AG04450 (cell line): ENCODE results near the gene SOWAHA. TPM values are rescaled to one million over a fixed set of nuclear protein-coding genes. Genes with fewer than 3 reads are reported as not detected.

Experiments
- CTCF ChIA-PET: fragments of 300-600, 350-600 bp; formaldehyde crosslinking; extraction: SDS; loops from one replicate; lab custom pipeline; 2022; ENCODE audit warnings: antibody characterized with exemption, inconsistent platforms; lab: Charles Lee
- POLR2A ChIA-PET: fragments of 350-600 bp; formaldehyde crosslinking; extraction: SDS; loops from one replicate; lab custom pipeline; 2021; ENCODE audit warnings: antibody characterized with exemption, inconsistent platforms; lab: Yijun Ruan, JAX
- DNase-seq: peaks from one replicate; pipeline ENCODE4 v3.0.0-alpha.2; 2011; ENCODE audit warnings: low read depth, low spot score
- H3K27ac ChIP-seq: one replicate; pipeline ENCODE4 v1.5.1; 2012; ENCODE audit warnings: low read depth, low read length, control low read depth
- H3K27me3 ChIP-seq: one replicate; pipeline ENCODE4 v1.6.0; 2012; ENCODE audit warnings: low read length; ENCODE audit not compliant: control insufficient read depth, insufficient read depth
- H3K4me3 ChIP-seq: 2 replicates; pipeline ENCODE4 v1.5.1; 2011; ENCODE audit warnings: mild to moderate bottlenecking, low read depth, low read length, control low read depth
- H3K9me3 ChIP-seq: 2 replicates; pipeline ENCODE4 v1.5.1; 2012; ENCODE audit warnings: low read length; ENCODE audit not compliant: control insufficient read depth, insufficient read depth
- polyA plus RNA-seq: library from polyadenylated mRNA; depleted of rRNA; stranded (reverse); fragments of >200 nt; gene quantifications from 2 replicates; pipeline ENCODE4 v1.2.3, GENCODE V29; 2011
- TF ChIP-seq, protein P1 (sequence below): IDR thresholded peaks from 2 replicates; pipeline ENCODE4 v1.5.1; 2011; ENCODE audit warnings: low read depth, low read length, control low read depth, inconsistent platforms

SOWAHA gene
- polyA plus RNA-seq, 1 experiment: not detected

DNA sequence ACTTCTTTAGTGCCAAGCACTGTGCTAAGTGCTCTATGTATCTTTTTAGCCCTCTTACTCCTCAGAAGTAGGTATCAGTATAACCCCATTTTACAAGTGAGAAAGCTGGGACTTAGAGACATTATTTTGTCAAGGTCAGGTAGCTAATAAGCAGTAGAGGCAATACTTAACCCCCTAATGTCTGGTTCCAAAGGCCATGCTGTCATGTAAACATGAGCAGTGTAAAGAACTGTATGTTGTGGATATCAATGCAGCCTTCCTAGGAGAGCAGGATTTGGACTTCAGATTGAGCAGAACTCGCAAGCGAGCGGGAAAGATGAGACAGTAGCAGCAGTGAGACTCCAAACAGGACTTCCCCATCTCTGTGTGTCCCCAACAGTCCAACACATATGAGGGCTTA lies 21.0 kb downstream of the SOWAHA start:
- no peaks in the 10 kb centered on the region for H3K9me3 ChIP-seq
- TF ChIP-seq, protein P1, sequence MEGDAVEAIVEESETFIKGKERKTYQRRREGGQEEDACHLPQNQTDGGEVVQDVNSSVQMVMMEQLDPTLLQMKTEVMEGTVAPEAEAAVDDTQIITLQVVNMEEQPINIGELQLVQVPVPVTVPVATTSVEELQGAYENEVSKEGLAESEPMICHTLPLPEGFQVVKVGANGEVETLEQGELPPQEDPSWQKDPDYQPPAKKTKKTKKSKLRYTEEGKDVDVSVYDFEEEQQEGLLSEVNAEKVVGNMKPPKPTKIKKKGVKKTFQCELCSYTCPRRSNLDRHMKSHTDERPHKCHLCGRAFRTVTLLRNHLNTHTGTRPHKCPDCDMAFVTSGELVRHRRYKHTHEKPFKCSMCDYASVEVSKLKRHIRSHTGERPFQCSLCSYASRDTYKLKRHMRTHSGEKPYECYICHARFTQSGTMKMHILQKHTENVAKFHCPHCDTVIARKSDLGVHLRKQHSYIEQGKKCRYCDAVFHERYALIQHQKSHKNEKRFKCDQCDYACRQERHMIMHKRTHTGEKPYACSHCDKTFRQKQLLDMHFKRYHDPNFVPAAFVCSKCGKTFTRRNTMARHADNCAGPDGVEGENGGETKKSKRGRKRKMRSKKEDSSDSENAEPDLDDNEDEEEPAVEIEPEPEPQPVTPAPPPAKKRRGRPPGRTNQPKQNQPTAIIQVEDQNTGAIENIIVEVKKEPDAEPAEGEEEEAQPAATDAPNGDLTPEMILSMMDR: no peak
- H3K27me3 ChIP-seq: no peaks in the 10 kb centered on the region
- ChIA-PET CTCF (interaction anchor here (1.4 to 2.1 kb wide), 2 partner anchors 14 to 49 kb away, joined by 6 to 11 read pairs; no protein-coding TSS in a partner anchor), POLR2A (interaction anchor here (0.7 kb wide), 1 partner anchor 48 kb away, joined by 3 read pairs; no protein-coding TSS in a partner anchor)
- no peak overlapping the region for H3K27ac ChIP-seq
- DNase-seq: no peak
- H3K4me3 ChIP-seq: no peak overlapping the region

DNA sequence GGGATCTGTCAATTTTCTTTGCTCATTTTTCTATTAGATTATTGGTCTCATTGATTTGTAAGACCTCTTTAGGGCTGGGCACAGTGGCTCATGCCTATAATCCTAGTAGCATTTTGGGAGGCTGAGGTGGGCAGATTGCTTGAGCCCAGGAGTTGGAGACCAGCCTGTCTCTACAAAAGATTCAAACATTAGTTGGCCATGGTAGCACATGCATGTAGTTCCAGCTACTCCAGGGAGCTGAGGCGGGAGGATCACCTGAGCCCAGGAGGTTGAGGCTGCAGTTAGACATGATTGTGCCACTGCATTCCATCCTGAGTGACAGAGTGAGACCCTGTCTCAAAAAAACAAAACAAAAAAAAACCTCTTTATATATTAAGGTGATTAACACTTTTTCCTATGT lies 23.8 kb downstream of the SOWAHA start:
- TF ChIP-seq, protein P1: no peak
- ChIA-PET POLR2A (interaction anchor here (1.3 kb wide), 1 partner anchor 29 kb away, joined by 3 read pairs; the partner anchor contains the start of genes GDF9 and UQCRQ), CTCF (no interaction called here)
- Histone ChIP-seq H3K27ac (no peak overlapping the region), H3K9me3 (no peaks in the 10 kb centered on the region), H3K27me3 (no peaks in the 10 kb centered on the region), H3K4me3 (no peak overlapping the region)
- no peak for DNase-seq

DNA sequence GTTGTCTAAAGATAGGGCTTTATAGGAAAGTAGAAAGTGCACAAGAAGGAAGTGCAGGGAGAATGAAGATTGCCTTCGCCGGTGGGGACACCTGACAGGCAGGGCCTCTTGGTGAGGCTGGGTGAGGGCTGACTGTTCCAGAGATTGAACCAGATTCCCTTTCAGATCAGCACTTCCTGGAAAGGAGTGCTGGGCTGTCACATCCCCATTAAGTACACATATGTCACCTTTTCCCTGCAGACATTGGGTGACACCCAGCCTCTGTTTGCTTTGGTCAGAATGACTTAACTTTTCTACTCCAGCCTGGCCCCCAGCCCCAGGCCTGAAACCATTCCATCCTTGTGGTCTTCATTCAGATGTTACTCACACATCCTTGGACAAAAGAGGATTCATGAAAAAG lies 24.8 kb downstream of the SOWAHA start:
- POLR2A ChIA-PET: no interaction called here
- CTCF ChIA-PET: no interaction called here
- TF ChIP-seq, protein P1: no peak

DNA sequence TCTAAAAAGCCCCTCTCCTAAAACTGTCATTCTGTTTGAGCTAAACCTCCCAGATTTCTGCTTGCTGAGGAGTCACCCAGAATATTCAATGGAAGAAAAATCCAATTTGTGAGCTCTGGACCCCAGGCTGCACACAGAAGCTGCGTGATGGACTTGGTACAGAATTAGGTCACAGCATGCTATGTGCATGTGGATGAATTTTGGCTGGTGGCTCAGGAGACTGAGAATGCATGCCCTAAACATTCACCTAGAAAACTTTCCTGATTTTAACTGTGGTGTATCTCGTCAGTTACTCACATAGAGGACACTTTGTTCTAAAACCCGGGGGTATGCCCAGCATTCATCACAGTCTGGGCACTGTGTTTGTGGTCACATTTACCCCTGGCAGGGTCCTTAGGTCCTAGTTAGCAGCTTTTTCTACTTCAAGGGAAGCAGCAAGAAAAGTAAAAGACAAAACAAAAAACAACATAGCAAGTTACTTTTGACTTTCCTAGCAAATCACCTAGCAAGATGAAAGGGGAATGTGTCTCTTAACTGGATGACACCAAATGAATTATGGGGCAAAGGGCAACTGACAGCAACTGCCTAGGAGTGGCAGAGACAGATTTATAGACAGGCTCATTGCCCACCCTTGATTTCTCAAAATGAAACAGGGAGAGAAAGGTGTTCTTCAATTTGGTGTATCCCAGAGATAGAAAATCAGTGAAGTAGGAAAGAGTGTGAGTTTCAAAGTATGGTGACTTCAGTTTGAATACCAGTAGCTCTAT lies 25.6 kb downstream of the SOWAHA start:
- CTCF ChIA-PET: interaction anchor here (0.6 to 3.5 kb wide), 4 partner anchors 9 to 451 kb away, joined by 3 to 18 read pairs (median 4); no protein-coding TSS in a partner anchor
- H3K9me3 ChIP-seq: no peaks in the 10 kb centered on the region
- DNase-seq: no peak
- TF ChIP-seq, protein P1: no peak
- H3K4me3 ChIP-seq: no peak overlapping the region
- POLR2A ChIA-PET: interaction anchor here (1.3 to 2.5 kb wide), 3 partner anchors 15 to 451 kb away, joined by 3 to 10 read pairs (median 3); partner anchors contain the start of genes GDF9 and UQCRQ
- H3K27ac ChIP-seq: peak overlapping the region; percentile 95
- H3K27me3 ChIP-seq: no peaks in the 10 kb centered on the region

More for the DNA sequence above, 24.8 kb downstream of the SOWAHA start:
- Histone ChIP-seq H3K4me3 (no peak overlapping the region), H3K27ac (no peak overlapping the region), H3K9me3 (no peaks in the 10 kb centered on the region), H3K27me3 (no peaks in the 10 kb centered on the region)
- DNase-seq: no peak
